Caco-2 (cell line): ENCODE results near the gene FOXRED1. TPM values are rescaled to one million over a fixed set of nuclear protein-coding genes. Genes with fewer than 3 reads are reported as not detected.
A peak's percentile ranks its signal among the peaks of the same experiment; 100 is the strongest.

ENCODE experiments used
- BruUV-seq: library from RNA; stranded (reverse); fragments of 400-500 nt; replicated peaks from 2 replicates; lab custom pipeline; 2021; lab: Mats Ljungman, UMichigan
- CTCF ChIA-PET: fragments of 300-600 bp; sonication (Branson Sonifier 250); formaldehyde crosslinking; loops from one replicate; lab custom pipeline; 2022; ENCODE audit warnings: antibody characterized with exemption; lab: Charles Lee
- POLR2A ChIA-PET: fragments of 300-600 bp; sonication (Branson Sonifier 250); formaldehyde crosslinking; loops from one replicate; lab custom pipeline; 2022; ENCODE audit warnings: antibody characterized with exemption; lab: Charles Lee
- DNase-seq, 2 experiments: peaks; one replicate each; pipeline versions ENCODE4 v3.0.0 to v3.0.0-alpha.2; 2020 to 2022
- H3K27me3 ChIP-seq: replicated peaks from 2 replicates; pipeline ENCODE4 v1.6.0; 2011; ENCODE audit warnings: low read length; ENCODE audit not compliant: control insufficient read depth, insufficient read depth
- H3K36me3 ChIP-seq: 2 replicates; pipeline ENCODE4 v1.5.1; 2011; ENCODE audit warnings: low read length; ENCODE audit not compliant: control insufficient read depth, insufficient read depth
- H3K4me1 ChIP-seq: fragments of 250-450 bp; sonication (Bioruptor Pico); 2 replicates; pipeline ENCODE4 v1.5.1; 2020; ENCODE audit warnings: mild to moderate bottlenecking
- H3K4me3 ChIP-seq: 2 replicates; pipeline ENCODE4 v1.5.1; 2011; ENCODE audit warnings: low read depth, mild to moderate bottlenecking, control low read depth, low read length
- H3K9me3 ChIP-seq: fragments of 250-450 bp; sonication (Bioruptor Pico); 2 replicates; pipeline ENCODE4 v1.5.1; 2020; ENCODE audit warnings: mild to moderate bottlenecking, moderate library complexity
- H3K27ac Mint-ChIP-seq: one replicate; pipeline ENCODE4 v1.8.0; 2022; ENCODE audit warnings: mixed read lengths; ENCODE audit not compliant: unreplicated experiment
- H3K27me3 Mint-ChIP-seq: one replicate; pipeline ENCODE4 v1.8.0; 2022; ENCODE audit warnings: mixed read lengths; ENCODE audit not compliant: insufficient read depth, unreplicated experiment
- H3K36me3 Mint-ChIP-seq: one replicate; pipeline ENCODE4 v1.8.0; 2022; ENCODE audit warnings: mild to moderate bottlenecking, mixed read lengths; ENCODE audit not compliant: insufficient read depth, unreplicated experiment
- H3K4me1 Mint-ChIP-seq: one replicate; pipeline ENCODE4 v1.8.0; 2022; ENCODE audit warnings: low read depth, mixed read lengths; ENCODE audit not compliant: unreplicated experiment
- H3K4me3 Mint-ChIP-seq: one replicate; pipeline ENCODE4 v1.8.0; 2022; ENCODE audit warnings: mild to moderate bottlenecking, moderate library complexity, mixed read lengths; ENCODE audit not compliant: unreplicated experiment
- H3K9me3 Mint-ChIP-seq: one replicate; pipeline ENCODE4 v1.8.0; 2022; ENCODE audit warnings: mixed read lengths; ENCODE audit not compliant: unreplicated experiment
- CTCF ChIP-seq, 2 experiments: fragments of 200-600 bp in 1 of 2; IDR thresholded peaks; 1 replicate in 1 of 2; 2 replicates in 1 of 2; pipeline versions ENCODE4 v1.5.1 to v1.8.0; 2011 to 2022; ENCODE audit warnings: antibody characterized with exemption in 1 of 2, control low read depth in 1 of 2, inconsistent platforms in 1 of 2, low read depth in 1 of 2, low read length in 1 of 2, mild to moderate bottlenecking in 1 of 2, moderate library complexity in 1 of 2; ENCODE audit not compliant: insufficient read depth in 1 of 2, severe bottlenecking in 1 of 2, unreplicated experiment in 1 of 2
- intact Hi-C: fragments of 100-400 bp; cut with micrococcal nuclease; formaldehyde crosslinking; loops from one replicate; pipeline ENCODE4 v1.10.0; 2022; ENCODE audit not compliant: unreplicated experiment
- total RNA-seq: library from RNA; stranded (reverse); gene quantifications from 2 replicates; pipeline ENCODE4 v1.2.3, GENCODE V29; 2022

The FOXRED1 gene
- total RNA-seq, 1 experiment from 2014 or later = 91.7 TPM

- DNase-seq = no peak
- Mint-ChIP-seq H3K27ac (no peak overlapping the region), H3K9me3 (no peaks in the 10 kb centered on the region), H3K4me3 (no peak overlapping the region), H3K27me3 (no peaks in the 10 kb centered on the region), H3K4me1 (no peaks in the 10 kb centered on the region), H3K36me3 (peaks cover 63% of the 10 kb centered on the region)
- H3K27me3 ChIP-seq = no peaks in the 10 kb centered on the region
- CTCF ChIA-PET = no interaction called here
- H3K4me3 ChIP-seq = no peak overlapping the region
- intact Hi-C loops = no loop called here
- no peaks in the 10 kb centered on the region for H3K4me1 ChIP-seq
- H3K9me3 ChIP-seq = no peaks in the 10 kb centered on the region
- POLR2A ChIA-PET = no interaction called here
- no peak for TF ChIP-seq CTCF (IDR thresholded peaks at IDR 0.05; ENCODE audit: insufficient read depth in 1 of 2, low read depth in 1 of 2, low read length in 1 of 2, severe bottlenecking in 1 of 2, unreplicated experiment in 1 of 2)
- BruUV-seq = no TSS peak
- H3K36me3 ChIP-seq = peaks cover 6% of the 10 kb centered on the region
Measured at GRCh38 chr11:126297004-126297403, 28.1 kb downstream of the FOXRED1 start.

- Histone ChIP-seq H3K4me3 (peak within 1 kb of the TSS; percentile 83), H3K27me3 (no peaks in the 10 kb centered on the region), H3K36me3 (peaks cover 2% of the 10 kb centered on the region; the same call in 1 of the 2 replicates), H3K4me1 (0 out of 2 replicates have a peak, but pooled peaks cover 4% of the 10 kb centered on the region), H3K9me3 (no peaks in the 10 kb centered on the region)
- TF ChIP-seq CTCF (IDR thresholded peaks at IDR 0.05; ENCODE audit: insufficient read depth in 1 of 2, low read depth in 1 of 2, low read length in 1 of 2, severe bottlenecking in 1 of 2, unreplicated experiment in 1 of 2) = no peak
- Mint-ChIP-seq H3K27me3 (no peaks in the 10 kb centered on the region), H3K27ac (peak within 1 kb of the TSS; percentile 97), H3K36me3 (peaks cover 61% of the 10 kb centered on the region), H3K4me3 (peak within 1 kb of the TSS; percentile 96), H3K4me1 (peaks cover 12% of the 10 kb centered on the region), H3K9me3 (no peaks in the 10 kb centered on the region)
- intact Hi-C loops = loop anchor here (1.0 kb wide), 2 partner anchors 21 to 35 kb away; partner anchors contain the start of genes FOXRED1 and TIRAP
- POLR2A ChIA-PET = interaction anchor here (0.6 to 1.0 kb wide), 4 partner anchors 35 to 1467 kb away, joined by 3 to 9 read pairs (median 6); partner anchors contain the start of genes FOXRED1, PUS3, SRPRA and ST3GAL4
- CTCF ChIA-PET = interaction anchor here (0.5 to 1.1 kb wide), 5 partner anchors 34 to 177 kb away, joined by 3 to 6 read pairs (median 4); partner anchors contain the start of gene ST3GAL4
- peak; percentile 94 to 99 for DNase-seq
- BruUV-seq = no TSS peak
Measured at GRCh38 chr11:126303623-126304456, 34.9 kb downstream of the FOXRED1 start, which contains the start of gene DCPS. DCPS (plus strand) TSS chr11:126304060; CDS start chr11:126304081, 21 bp downstream.

- ChIA-PET CTCF (interaction anchor here (0.6 to 1.1 kb wide), 4 partner anchors 35 to 176 kb away, joined by 3 to 6 read pairs (median 4); no protein-coding TSS in a partner anchor), POLR2A (interaction anchor here (0.7 to 1.0 kb wide), 4 partner anchors 36 to 712 kb away, joined by 3 to 7 read pairs (median 4); partner anchors contain the start of genes FOXRED1, PUS3, SRPRA and ST3GAL4)
- intact Hi-C loops = loop anchor here (1.0 kb wide), 2 partner anchors 21 to 35 kb away; partner anchors contain the start of genes FOXRED1 and TIRAP
- no peaks in the 10 kb centered on the region for H3K27me3 Mint-ChIP-seq
- H3K4me3 ChIP-seq = peak overlapping the region; percentile 83
- H3K4me1 ChIP-seq = 0 out of 2 replicates have a peak, but pooled peaks cover 4% of the 10 kb centered on the region
- peaks cover 12% of the 10 kb centered on the region for H3K4me1 Mint-ChIP-seq
- H3K27ac Mint-ChIP-seq = peak overlapping the region; percentile 97
- peak overlapping the region; percentile 96 for H3K4me3 Mint-ChIP-seq
- H3K9me3 Mint-ChIP-seq = no peaks in the 10 kb centered on the region
- TF ChIP-seq CTCF (IDR thresholded peaks at IDR 0.05; ENCODE audit: insufficient read depth in 1 of 2, low read depth in 1 of 2, low read length in 1 of 2, severe bottlenecking in 1 of 2, unreplicated experiment in 1 of 2) = no peak
- peaks cover 2% of the 10 kb centered on the region; the same call in 1 of the 2 replicates for H3K36me3 ChIP-seq
- H3K36me3 Mint-ChIP-seq = peaks cover 54% of the 10 kb centered on the region
- TSS peak; percentile 62 for BruUV-seq
- no peaks in the 10 kb centered on the region for H3K9me3 ChIP-seq
- no peak for DNase-seq
- no peaks in the 10 kb centered on the region for H3K27me3 ChIP-seq
Measured at GRCh38 chr11:126304457-126305075, 35.6 kb downstream of the FOXRED1 start.
